Measurements from ENCODE around the gene NLRP7.

Gene NLRP7

DNA sequence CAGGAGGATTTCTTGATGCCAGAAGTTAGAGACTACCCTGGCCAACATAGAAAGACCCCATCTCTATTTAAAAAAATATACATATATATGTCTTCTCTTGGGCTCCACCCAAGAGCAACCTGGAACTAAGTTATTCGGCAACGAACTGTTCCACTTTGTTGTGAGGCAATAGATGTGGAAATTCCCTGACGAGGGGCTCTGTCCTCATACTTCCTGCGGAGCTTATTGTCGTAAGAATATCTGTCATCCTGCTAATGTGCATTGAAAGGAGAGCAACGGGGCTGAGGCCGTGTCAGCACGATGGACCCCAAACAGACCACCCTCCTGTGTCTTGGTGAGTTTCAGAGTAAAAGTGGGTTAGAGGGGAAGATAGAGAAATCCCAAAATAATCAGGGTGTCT is 73.3 kb downstream of the NLRP7 start, which contains the start of gene FCAR:
TSS of gene FCAR (plus strand) at position 246 of the 400 bp plus-strand sequence. CDS start at position 301, 55 bp downstream.
- DNase-seq (ENCODE audit: low spot score) = no peak
